GM12878 (cell line): ENCODE results near the gene CCDC12.
A peak's percentile ranks its signal among the peaks of the same experiment; 100 is the strongest.

ENCODE experiments used
- ATF2 ChIP-seq: IDR thresholded peaks from 2 replicates; pipeline ENCODE4 v1.6.1; 2012; ENCODE audit warnings: low read length, inconsistent platforms
- BCL11A ChIP-seq: IDR thresholded peaks from 2 replicates; pipeline ENCODE4 v1.6.1; 2011; ENCODE audit warnings: low read depth, low read length
- CTCF ChIP-seq, 3 experiments: IDR thresholded peaks in 2 of 3; conservative IDR thresholded peaks in 1 of 3; 2 replicates each; pipeline ENCODE4 v1.5.1; 2011; ENCODE audit warnings: low read depth in 3 of 3, low read length in 3 of 3, mild to moderate bottlenecking in 3 of 3, control low read depth in 2 of 3, moderate library complexity in 2 of 3, inconsistent platforms in 1 of 3, mixed read lengths in 1 of 3; ENCODE audit not compliant: control insufficient read depth in 2 of 3, insufficient read depth in 1 of 3; ENCODE audit errors: extremely low read depth in 1 of 3
- JUND ChIP-seq: IDR thresholded peaks from 2 replicates; pipeline ENCODE4 v1.6.1; 2012; ENCODE audit warnings: low read depth, mild to moderate bottlenecking, low read length, improper control_type of control experiment, moderate library complexity
- MAX ChIP-seq: IDR thresholded peaks from 2 replicates; pipeline ENCODE4 v1.6.1; 2012; ENCODE audit warnings: low read depth, low read length, improper control_type of control experiment
- POLR2A ChIP-seq: IDR thresholded peaks from 2 replicates; pipeline ENCODE4 v1.6.1; 2011; ENCODE audit warnings: low read depth, mild to moderate bottlenecking, low read length
- POLR2AphosphoS5 ChIP-seq: IDR thresholded peaks from 2 replicates; pipeline ENCODE4 v1.6.1; 2011; ENCODE audit warnings: mild to moderate bottlenecking, low read length, inconsistent platforms
- PRDM15 ChIP-seq: fragments of 450-650 bp; formaldehyde crosslinking; IDR thresholded peaks from 2 replicates; pipeline ENCODE4 v1.4.0; 2020; ENCODE audit warnings: mild to moderate bottlenecking, moderate library complexity
- SIN3A ChIP-seq: IDR thresholded peaks from 2 replicates; pipeline ENCODE4 v1.6.1; 2012; ENCODE audit warnings: low read depth, low read length, improper control_type of control experiment
- TAF1 ChIP-seq: IDR thresholded peaks from 2 replicates; pipeline ENCODE4 v1.6.1; 2011; ENCODE audit warnings: mild to moderate bottlenecking, low read depth, low read length, borderline replicate concordance
- ZBTB33 ChIP-seq: fragments of 450-650 bp; IDR thresholded peaks from 2 replicates; pipeline ENCODE4 v1.6.1; 2017; ENCODE audit warnings: mild to moderate bottlenecking

- no peak for TF ChIP-seq JUND
- TF ChIP-seq CTCF (IDR thresholded peaks at IDR 0.05 in 2 of 3, conservative IDR thresholded peaks at IDR 0.05 in 1 of 3; ENCODE audit: control insufficient read depth in 2 of 3, extremely low read depth in 1 of 3, insufficient read depth in 1 of 3, low read depth in 3 of 3, low read length in 3 of 3): no peak
- TF ChIP-seq POLR2A: peak; percentile 61
- no peak for TF ChIP-seq ATF2
- no peak for TF ChIP-seq SIN3A
- no peak for TF ChIP-seq PRDM15 (CRISPR knock-in tag)
- no peak for TF ChIP-seq TAF1
- no peak for TF ChIP-seq BCL11A
- no peak for TF ChIP-seq MAX
- no peak for TF ChIP-seq ZBTB33
- no peak for TF ChIP-seq POLR2AphosphoS5
Observed at GRCh38 chr3:46926039-46926438, 50.5 kb downstream of the CCDC12 start.
